HL-60 (cell line): Measurements from ENCODE around the gene COL4A2.

Experiments used
- DNase-seq, 2 experiments: peaks; one replicate each; pipeline ENCODE4 v3.0.0-alpha.2; 2010 to 2020; ENCODE audit warnings: low read depth in 1 of 2, low spot score in 1 of 2
- H3K27ac ChIP-seq: fragments of 250-450 bp; sonication (Bioruptor Pico); replicated peaks from 2 replicates; pipeline ENCODE4 v1.5.1; 2020; ENCODE audit warnings: mild to moderate bottlenecking, moderate library complexity
- H3K27me3 ChIP-seq: fragments of 250-450 bp; sonication (Bioruptor Pico); 2 replicates; pipeline ENCODE4 v1.5.1; 2021; ENCODE audit warnings: mild to moderate bottlenecking, moderate library complexity; ENCODE audit not compliant: insufficient read depth, poor library complexity, severe bottlenecking
- H3K4me3 ChIP-seq: replicated peaks from 2 replicates; pipeline ENCODE4 v1.5.1; 2011; ENCODE audit warnings: mild to moderate bottlenecking, control low read depth, low read length; ENCODE audit not compliant: insufficient read depth
- GABPA ChIP-seq: IDR thresholded peaks from 2 replicates; pipeline ENCODE4 v1.6.1; 2012; ENCODE audit warnings: low read depth
- POLR2AphosphoS5 ChIP-seq: IDR thresholded peaks from 2 replicates; pipeline ENCODE4 v1.6.1; 2012; ENCODE audit warnings: low read depth
- SPI1 ChIP-seq: IDR thresholded peaks from 2 replicates; pipeline ENCODE4 v1.6.1; 2012; ENCODE audit warnings: low read depth, mild to moderate bottlenecking, borderline replicate concordance
- TF ChIP-seq, protein P1 (sequence below): IDR thresholded peaks from one replicate; pipeline ENCODE4 v1.5.1; 2011; ENCODE audit warnings: low read length, control low read depth, inconsistent platforms; ENCODE audit not compliant: insufficient read depth
- TF ChIP-seq, protein P2 (sequence below): IDR thresholded peaks from 2 replicates; pipeline ENCODE4 v1.6.1; 2012; ENCODE audit warnings: low read depth; ENCODE audit not compliant: insufficient replicate concordance

COL4A2 gene

DNA sequence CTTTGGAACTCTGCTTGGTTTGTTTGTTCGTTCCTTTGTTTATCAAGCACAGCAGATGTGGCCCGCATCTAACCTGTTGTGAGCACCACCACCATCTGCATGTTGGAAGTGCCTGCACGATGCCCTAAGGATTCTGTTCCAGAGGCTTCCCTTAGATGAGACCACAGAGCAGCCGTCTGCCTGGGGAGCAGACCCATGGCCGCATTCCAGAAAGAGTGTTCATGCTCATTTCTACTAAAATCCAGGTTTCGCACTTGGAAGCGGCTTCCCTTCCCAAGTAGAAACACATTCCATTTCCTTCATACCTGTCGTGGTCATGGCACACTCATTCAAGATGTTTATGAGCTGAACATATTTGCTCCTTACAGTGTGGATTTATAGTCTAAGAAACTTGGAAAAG, 27.2 kb downstream of the COL4A2 start:
- H3K27me3 ChIP-seq: peaks cover 4% of the 10 kb centered on the region
- no peak overlapping the region for H3K4me3 ChIP-seq
- DNase-seq: no peak
- no peak for TF ChIP-seq GABPA
- H3K27ac ChIP-seq: no peak overlapping the region

DNA sequence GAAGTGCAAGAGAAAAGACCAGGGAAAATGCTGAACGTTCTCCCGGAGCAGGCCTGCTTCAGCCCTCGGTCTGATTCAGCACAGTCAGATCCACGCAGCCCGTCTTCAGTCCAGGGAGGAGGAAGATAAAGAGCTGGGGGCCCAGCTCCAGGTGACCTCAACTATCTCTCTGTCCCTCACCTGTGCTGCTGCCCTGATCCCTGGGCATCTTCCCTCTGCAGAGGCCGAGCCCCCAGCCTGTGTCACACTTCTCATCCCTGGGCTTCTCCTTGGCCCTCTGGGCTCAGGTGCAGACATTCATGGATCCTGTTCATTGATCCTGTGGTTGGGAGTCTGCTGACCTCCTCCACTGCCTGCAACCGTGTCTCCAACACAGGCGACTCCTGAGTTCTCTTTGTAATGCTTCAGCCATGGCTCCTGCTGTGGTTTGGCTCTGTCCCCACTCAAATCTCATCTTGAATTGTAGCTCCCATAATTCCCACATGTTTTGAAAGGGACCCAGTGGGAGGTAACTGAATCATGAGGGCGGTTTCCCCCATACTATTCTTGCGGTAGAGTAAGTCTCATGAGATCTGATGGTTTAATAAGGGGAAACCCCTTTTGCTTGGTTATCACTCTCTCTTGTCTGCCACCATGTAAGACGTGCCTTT, 27.9 kb downstream of the COL4A2 start:
- Histone ChIP-seq H3K27me3 (peaks cover 7% of the 10 kb centered on the region), H3K27ac (no peak overlapping the region), H3K4me3 (no peak overlapping the region)
- TF ChIP-seq, protein P1, sequence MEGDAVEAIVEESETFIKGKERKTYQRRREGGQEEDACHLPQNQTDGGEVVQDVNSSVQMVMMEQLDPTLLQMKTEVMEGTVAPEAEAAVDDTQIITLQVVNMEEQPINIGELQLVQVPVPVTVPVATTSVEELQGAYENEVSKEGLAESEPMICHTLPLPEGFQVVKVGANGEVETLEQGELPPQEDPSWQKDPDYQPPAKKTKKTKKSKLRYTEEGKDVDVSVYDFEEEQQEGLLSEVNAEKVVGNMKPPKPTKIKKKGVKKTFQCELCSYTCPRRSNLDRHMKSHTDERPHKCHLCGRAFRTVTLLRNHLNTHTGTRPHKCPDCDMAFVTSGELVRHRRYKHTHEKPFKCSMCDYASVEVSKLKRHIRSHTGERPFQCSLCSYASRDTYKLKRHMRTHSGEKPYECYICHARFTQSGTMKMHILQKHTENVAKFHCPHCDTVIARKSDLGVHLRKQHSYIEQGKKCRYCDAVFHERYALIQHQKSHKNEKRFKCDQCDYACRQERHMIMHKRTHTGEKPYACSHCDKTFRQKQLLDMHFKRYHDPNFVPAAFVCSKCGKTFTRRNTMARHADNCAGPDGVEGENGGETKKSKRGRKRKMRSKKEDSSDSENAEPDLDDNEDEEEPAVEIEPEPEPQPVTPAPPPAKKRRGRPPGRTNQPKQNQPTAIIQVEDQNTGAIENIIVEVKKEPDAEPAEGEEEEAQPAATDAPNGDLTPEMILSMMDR: no peak
- no peak for TF ChIP-seq POLR2AphosphoS5
- TF ChIP-seq, protein P2, sequence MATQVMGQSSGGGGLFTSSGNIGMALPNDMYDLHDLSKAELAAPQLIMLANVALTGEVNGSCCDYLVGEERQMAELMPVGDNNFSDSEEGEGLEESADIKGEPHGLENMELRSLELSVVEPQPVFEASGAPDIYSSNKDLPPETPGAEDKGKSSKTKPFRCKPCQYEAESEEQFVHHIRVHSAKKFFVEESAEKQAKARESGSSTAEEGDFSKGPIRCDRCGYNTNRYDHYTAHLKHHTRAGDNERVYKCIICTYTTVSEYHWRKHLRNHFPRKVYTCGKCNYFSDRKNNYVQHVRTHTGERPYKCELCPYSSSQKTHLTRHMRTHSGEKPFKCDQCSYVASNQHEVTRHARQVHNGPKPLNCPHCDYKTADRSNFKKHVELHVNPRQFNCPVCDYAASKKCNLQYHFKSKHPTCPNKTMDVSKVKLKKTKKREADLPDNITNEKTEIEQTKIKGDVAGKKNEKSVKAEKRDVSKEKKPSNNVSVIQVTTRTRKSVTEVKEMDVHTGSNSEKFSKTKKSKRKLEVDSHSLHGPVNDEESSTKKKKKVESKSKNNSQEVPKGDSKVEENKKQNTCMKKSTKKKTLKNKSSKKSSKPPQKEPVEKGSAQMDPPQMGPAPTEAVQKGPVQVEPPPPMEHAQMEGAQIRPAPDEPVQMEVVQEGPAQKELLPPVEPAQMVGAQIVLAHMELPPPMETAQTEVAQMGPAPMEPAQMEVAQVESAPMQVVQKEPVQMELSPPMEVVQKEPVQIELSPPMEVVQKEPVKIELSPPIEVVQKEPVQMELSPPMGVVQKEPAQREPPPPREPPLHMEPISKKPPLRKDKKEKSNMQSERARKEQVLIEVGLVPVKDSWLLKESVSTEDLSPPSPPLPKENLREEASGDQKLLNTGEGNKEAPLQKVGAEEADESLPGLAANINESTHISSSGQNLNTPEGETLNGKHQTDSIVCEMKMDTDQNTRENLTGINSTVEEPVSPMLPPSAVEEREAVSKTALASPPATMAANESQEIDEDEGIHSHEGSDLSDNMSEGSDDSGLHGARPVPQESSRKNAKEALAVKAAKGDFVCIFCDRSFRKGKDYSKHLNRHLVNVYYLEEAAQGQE: no peak
- TF ChIP-seq SPI1: no peak
- no peak for TF ChIP-seq GABPA
- DNase-seq: no peak

GRCh38 chr13:110336108-110336507, 29.0 kb downstream of the COL4A2 start:
- Histone ChIP-seq H3K27me3 (peaks cover 18% of the 10 kb centered on the region), H3K27ac (no peak overlapping the region), H3K4me3 (no peak overlapping the region)
- DNase-seq: no peak
- TF ChIP-seq, protein P2: no peak
- TF ChIP-seq SPI1 (no peak), GABPA (no peak), POLR2AphosphoS5 (no peak)
- TF ChIP-seq, protein P1: no peak

- TF ChIP-seq POLR2AphosphoS5 (no peak), GABPA (no peak), SPI1 (no peak)
- TF ChIP-seq, protein P1: no peak
- TF ChIP-seq, protein P2: no peak
- H3K27me3 ChIP-seq: peaks cover 24% of the 10 kb centered on the region
- no peak overlapping the region for H3K4me3 ChIP-seq
- H3K27ac ChIP-seq: no peak overlapping the region
- no peak for DNase-seq
Observed at GRCh38 chr13:110336681-110337080, 29.6 kb downstream of the COL4A2 start.
